Neuronal stem cell (in vitro differentiated cells): ENCODE results near the gene CFAP251.

Experiments
- DNase-seq: peaks from one replicate; pipeline ENCODE4 v3.0.0-alpha.2; 2013; ENCODE audit warnings: low spot score
- H2AFZ ChIP-seq: one replicate; pipeline ENCODE4 v1.6.1; 2013; ENCODE audit warnings: mild to moderate bottlenecking, low read length, inconsistent platforms
- H2AK5ac ChIP-seq: 2 replicates; pipeline ENCODE4 v1.6.1; 2013; ENCODE audit warnings: low read depth, mild to moderate bottlenecking, inconsistent platforms, low read length, moderate library complexity, mixed read lengths
- H2BK120ac ChIP-seq: 2 replicates; pipeline ENCODE4 v1.6.1; 2013; ENCODE audit warnings: low read depth, mild to moderate bottlenecking, inconsistent platforms, low read length, moderate library complexity, mixed read lengths
- H2BK12ac ChIP-seq: one replicate; pipeline ENCODE4 v1.6.1; 2013; ENCODE audit warnings: low read length, inconsistent platforms
- H2BK15ac ChIP-seq: 2 replicates; pipeline ENCODE4 v1.6.1; 2013; ENCODE audit warnings: mild to moderate bottlenecking, low read length, inconsistent platforms, mixed read lengths
- H2BK5ac ChIP-seq: one replicate; pipeline ENCODE4 v1.6.1; 2013; ENCODE audit warnings: inconsistent platforms, mild to moderate bottlenecking, low read length, moderate library complexity
- H3K14ac ChIP-seq: one replicate; pipeline ENCODE4 v1.6.1; 2013; ENCODE audit warnings: low read length, inconsistent platforms
- H3K18ac ChIP-seq: 2 replicates; pipeline ENCODE4 v1.6.1; 2013; ENCODE audit warnings: low read length, inconsistent platforms
- H3K23ac ChIP-seq: 2 replicates; pipeline ENCODE4 v1.6.1; 2013; ENCODE audit warnings: low read depth, mild to moderate bottlenecking, mixed read lengths, low read length, inconsistent platforms; ENCODE audit not compliant: poor library complexity
- H3K27ac ChIP-seq: replicated peaks from 3 replicates; pipeline ENCODE4 v1.5.1; 2013; ENCODE audit warnings: low read length, inconsistent platforms
- H3K27me3 ChIP-seq, 3 experiments: 2 replicates each; pipeline ENCODE4 v1.6.1; 2013; ENCODE audit warnings: low read length in 3 of 3, mild to moderate bottlenecking in 2 of 3, inconsistent platforms in 1 of 3, low read depth in 1 of 3, mixed read lengths in 1 of 3, moderate library complexity in 1 of 3; ENCODE audit not compliant: control insufficient read depth in 3 of 3, insufficient read depth in 3 of 3
- H3K36me3 ChIP-seq, 2 donors: replicated peaks in 1 of 2; 2 replicates each; pipeline ENCODE4 v1.6.1; 2013; ENCODE audit warnings: low read length in 2 of 2; ENCODE audit not compliant: control insufficient read depth in 2 of 2, insufficient read depth in 2 of 2
- H3K4ac ChIP-seq: 2 replicates; pipeline ENCODE4 v1.6.1; 2013; ENCODE audit warnings: inconsistent platforms, mild to moderate bottlenecking, low read length, moderate library complexity
- H3K4me1 ChIP-seq, 2 donors: 1 replicate in 1 of 2; 2 replicates in 1 of 2; pipeline ENCODE4 v1.6.1; 2013; ENCODE audit warnings: low read length in 2 of 2, low read depth in 1 of 2; ENCODE audit not compliant: control insufficient read depth in 2 of 2, insufficient read depth in 1 of 2
- H3K4me2 ChIP-seq: one replicate; pipeline ENCODE4 v1.6.1; 2013; ENCODE audit warnings: mild to moderate bottlenecking, low read length, inconsistent platforms; ENCODE audit not compliant: insufficient read depth, poor library complexity, severe bottlenecking
- H3K4me3 ChIP-seq, 2 donors: 2 replicates each; pipeline ENCODE4 v1.5.1; 2013; ENCODE audit warnings: low read length in 2 of 2, mild to moderate bottlenecking in 2 of 2, inconsistent platforms in 1 of 2, moderate library complexity in 1 of 2
- H3K79me1 ChIP-seq: one replicate; pipeline ENCODE4 v1.6.1; 2013; ENCODE audit warnings: low read depth, mild to moderate bottlenecking, inconsistent platforms, low read length, moderate library complexity
- H3K9ac ChIP-seq: one replicate; pipeline ENCODE4 v1.6.1; 2013; ENCODE audit warnings: mild to moderate bottlenecking, low read depth, low read length, inconsistent platforms; ENCODE audit not compliant: poor library complexity
- H3K9me3 ChIP-seq, 2 donors: replicated peaks in 1 of 2; 2 replicates each; pipeline versions ENCODE3 to v1.6.1; 2013; ENCODE audit warnings: low read length in 2 of 2, mild to moderate bottlenecking in 2 of 2, inconsistent platforms in 1 of 2, low read depth in 1 of 2, mixed read lengths in 1 of 2, moderate library complexity in 1 of 2; ENCODE audit not compliant: control insufficient read depth in 2 of 2, insufficient read depth in 1 of 2
- H4K8ac ChIP-seq: one replicate; pipeline ENCODE4 v1.6.1; 2013; ENCODE audit warnings: low read depth, mild to moderate bottlenecking, inconsistent platforms, low read length, moderate library complexity
- H4K91ac ChIP-seq: one replicate; pipeline ENCODE4 v1.6.1; 2013; ENCODE audit warnings: low read length, low read depth, mild to moderate bottlenecking, inconsistent platforms; ENCODE audit not compliant: poor library complexity
- WGBS, 2 donors: extraction: QIAGEN DNeasy Blood & Tissue Kit; methylation state at CpG; one replicate each; pipeline ENCODE4 v1.1.7; 2013; ENCODE audit warnings: missing lambda C conversion rate in 2 of 2, mixed read lengths in 1 of 2; ENCODE audit not compliant: insufficient read length in 2 of 2, insufficient replicate concordance in 1 of 2; ENCODE audit errors: extremely low coverage in 2 of 2; 5-methylcytosine and 5-hydroxymethylcytosine counted together

The CFAP251 gene

GRCh38 chr12:121937654-121938053, 19.3 kb downstream of the CFAP251 start:
- H2AFZ ChIP-seq = no peak overlapping the region
- peaks cover 2% of the 10 kb centered on the region for H3K79me1 ChIP-seq
- H2AK5ac ChIP-seq = no peak overlapping the region
- no CpG with 5 or more reads among the region's 7 CpGs for WGBS, 2 donors
- no peak overlapping the region for H3K9ac ChIP-seq
- H3K27me3 ChIP-seq = peaks cover 0 to 2% (median 0%) of the 10 kb centered on the region in 3 experiments
- no peak overlapping the region for H4K91ac ChIP-seq
- H3K27ac ChIP-seq = no peak overlapping the region
- no peak overlapping the region for H3K4ac ChIP-seq
- no peak overlapping the region for H2BK15ac ChIP-seq
- no peak overlapping the region for H3K14ac ChIP-seq
- no peak overlapping the region for H3K4me3 ChIP-seq
- H2BK12ac ChIP-seq = no peak overlapping the region
- H3K18ac ChIP-seq = no peak overlapping the region
- H3K36me3 ChIP-seq = peaks cover 0 to 4% of the 10 kb centered on the region in 2 donors
- no peaks in the 10 kb centered on the region for H3K9me3 ChIP-seq
- no peak for DNase-seq
- no peak overlapping the region for H2BK120ac ChIP-seq
- H3K23ac ChIP-seq = no peak overlapping the region
- no peak overlapping the region for H4K8ac ChIP-seq
- no peak overlapping the region for H2BK5ac ChIP-seq
- peaks cover 0 to 10% of the 10 kb centered on the region in 2 donors for H3K4me1 ChIP-seq
- H3K4me2 ChIP-seq = no peak overlapping the region

DNA sequence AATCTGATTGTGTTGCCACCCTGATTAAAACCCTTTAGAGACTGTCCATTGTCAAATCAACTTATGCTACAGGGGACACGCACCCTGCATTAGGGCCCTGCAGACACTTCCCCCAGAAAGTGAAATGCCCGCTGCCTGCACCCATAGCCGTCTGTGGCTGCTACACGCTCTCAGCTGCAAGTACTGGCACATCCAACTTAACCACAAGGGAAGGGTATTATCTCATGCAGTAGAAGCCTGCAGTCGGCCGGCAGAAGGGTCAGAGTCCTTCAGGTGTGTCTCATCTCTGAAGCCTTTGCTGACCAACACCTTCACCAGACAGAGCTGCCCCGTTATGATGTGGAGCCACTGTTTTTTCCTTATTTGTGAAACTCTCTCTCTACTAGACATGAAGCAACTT, 20.8 kb downstream of the CFAP251 start:
- Histone ChIP-seq H3K27me3 (peaks cover 0 to 2% (median 0%) of the 10 kb centered on the region in 3 experiments), H2BK5ac (no peak overlapping the region), H3K18ac (no peak overlapping the region), H2BK12ac (no peak overlapping the region), H3K79me1 (peaks cover 2% of the 10 kb centered on the region), H3K4me1 (peaks cover 0 to 1% of the 10 kb centered on the region in 2 donors), H3K4ac (no peak overlapping the region), H3K9ac (no peak overlapping the region), H2BK15ac (no peak overlapping the region), H3K4me3 (no peak overlapping the region), H3K4me2 (no peak overlapping the region), H2BK120ac (no peak overlapping the region), H2AFZ (no peak overlapping the region), H3K23ac (no peak overlapping the region), H3K9me3 (no peaks in the 10 kb centered on the region), H2AK5ac (no peak overlapping the region), H4K8ac (no peak overlapping the region), H3K14ac (no peak overlapping the region), H3K27ac (no peak overlapping the region), H3K36me3 (peaks cover 0 to 5% of the 10 kb centered on the region in 2 donors), H4K91ac (no peak overlapping the region)
- WGBS, 2 donors = no CpG with 5 or more reads among the region's 7 CpGs
- DNase-seq = no peak

GRCh38 chr12:121939992-121940766, 21.8 kb downstream of the CFAP251 start:
- no peak overlapping the region for H3K23ac ChIP-seq
- WGBS, 2 donors = no CpG with 5 or more reads among the region's 4 CpGs
- no peak overlapping the region for H2BK120ac ChIP-seq
- H3K4me3 ChIP-seq = no peak overlapping the region
- H3K9ac ChIP-seq = no peak overlapping the region
- H3K14ac ChIP-seq = no peak overlapping the region
- no peak overlapping the region for H2BK5ac ChIP-seq
- no peak overlapping the region for H2BK12ac ChIP-seq
- peaks cover 0 to 2% (median 0%) of the 10 kb centered on the region in 3 experiments for H3K27me3 ChIP-seq
- no peak overlapping the region for H3K18ac ChIP-seq
- H3K9me3 ChIP-seq = no peaks in the 10 kb centered on the region
- no peak for DNase-seq
- no peak overlapping the region for H2BK15ac ChIP-seq
- no peak overlapping the region for H3K4ac ChIP-seq
- no peak overlapping the region for H4K91ac ChIP-seq
- peaks cover 2% of the 10 kb centered on the region for H3K79me1 ChIP-seq
- H3K4me2 ChIP-seq = no peak overlapping the region
- H4K8ac ChIP-seq = no peak overlapping the region
- peaks cover 0 to 5% of the 10 kb centered on the region in 2 donors for H3K36me3 ChIP-seq
- H2AFZ ChIP-seq = no peak overlapping the region
- H3K4me1 ChIP-seq = no peaks in the 10 kb centered on the region
- H2AK5ac ChIP-seq = no peak overlapping the region
- H3K27ac ChIP-seq = no peak overlapping the region

GRCh38 chr12:121942145-121942718, 23.8 kb downstream of the CFAP251 start:
- H3K23ac ChIP-seq = no peak overlapping the region
- H2BK12ac ChIP-seq = no peak overlapping the region
- peaks cover 0 to 10% of the 10 kb centered on the region in 2 donors for H3K9me3 ChIP-seq
- no peak overlapping the region for H2BK15ac ChIP-seq
- H3K27me3 ChIP-seq = peaks cover 0 to 2% (median 0%) of the 10 kb centered on the region in 3 experiments
- H3K36me3 ChIP-seq = peaks cover 0 to 4% of the 10 kb centered on the region in 2 donors
- H2AK5ac ChIP-seq = no peak overlapping the region
- no peak overlapping the region for H4K91ac ChIP-seq
- no peak overlapping the region for H3K14ac ChIP-seq
- no peak overlapping the region for H3K27ac ChIP-seq
- H3K4me2 ChIP-seq = no peak overlapping the region
- peak overlapping the region; percentile 17 for H3K9ac ChIP-seq
- no peak overlapping the region for H3K18ac ChIP-seq
- no peak overlapping the region for H2BK5ac ChIP-seq
- no peak for DNase-seq
- H3K4me1 ChIP-seq = no peaks in the 10 kb centered on the region
- H3K4ac ChIP-seq = no peak overlapping the region
- no peaks in the 10 kb centered on the region for H3K79me1 ChIP-seq
- H2BK120ac ChIP-seq = no peak overlapping the region
- no peak overlapping the region for H2AFZ ChIP-seq
- peak overlapping the region in 1 of 2 donors; percentile 8 for H3K4me3 ChIP-seq
- H4K8ac ChIP-seq = no peak overlapping the region
- no CpG with 5 or more reads among the region's 15 CpGs for WGBS, 2 donors
